Stimulated activated effector memory CD8-positive, alpha-beta T cell treated with anti-CD3 and anti-CD28 coated beads, Interleukin-12 subunit alpha, Interleukin-12 subunit beta, amount 100 ng/mL, for 72 hours (primary cell): ENCODE measurements around the gene PSMA8.
"Not testable (repeated sequence)": the region's sequence is repeated elsewhere in the genome, so short reads cannot be mapped to it uniquely, and the experiment has no call there.

Experiments
- ATAC-seq: fragments of 150-1000 bp; cut with Tn5 transposase; 2 replicates; pipeline ENCODE4 v1.10.0; 2021
- DNase-seq, 2 donors: peaks; one replicate each; pipeline ENCODE4 v3.0.0; 2021 to 2022; ENCODE audit warnings: low spot score in 2 of 2
- H3K27ac Mint-ChIP-seq: one replicate; pipeline ENCODE4 v1.8.0; 2022; ENCODE audit warnings: mild to moderate bottlenecking, mixed read lengths
- H3K36me3 Mint-ChIP-seq: one replicate; pipeline ENCODE4 v1.8.0; 2022; ENCODE audit warnings: mild to moderate bottlenecking, mixed read lengths
- H3K4me1 Mint-ChIP-seq: one replicate; pipeline ENCODE4 v1.8.0; 2022; ENCODE audit warnings: mixed read lengths
- H3K4me3 Mint-ChIP-seq: one replicate; pipeline ENCODE4 v1.8.0; 2022; ENCODE audit warnings: mild to moderate bottlenecking, mixed read lengths
- H3K9me3 Mint-ChIP-seq: one replicate; pipeline ENCODE4 v1.8.0; 2022; ENCODE audit warnings: mixed read lengths

The PSMA8 gene

DNA sequence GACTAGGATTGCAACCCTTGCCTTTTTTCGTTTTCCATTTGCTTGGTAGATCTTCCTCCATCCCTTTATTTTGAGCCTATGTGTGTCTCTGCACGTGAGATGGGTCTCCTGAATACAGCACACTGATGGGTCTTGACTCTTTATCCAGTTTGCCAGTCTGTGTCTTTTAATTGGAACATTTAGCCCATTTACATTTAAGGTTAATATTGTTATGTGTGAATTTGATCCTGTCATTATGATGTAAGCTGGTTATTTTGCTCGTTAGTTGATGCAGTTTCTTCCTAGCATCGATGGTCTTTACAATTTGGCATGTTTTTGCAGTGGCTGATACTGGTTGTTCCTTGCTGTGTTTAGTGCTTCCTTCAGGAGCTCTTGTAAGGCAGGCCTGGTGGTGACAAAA is 108.7 kb downstream of the PSMA8 start:
- peaks cover 16% of the 10 kb centered on the region for H3K9me3 Mint-ChIP-seq
- not testable (repeated sequence) for H3K36me3 Mint-ChIP-seq, DNase-seq, H3K4me3 Mint-ChIP-seq, H3K27ac Mint-ChIP-seq, ATAC-seq, H3K4me1 Mint-ChIP-seq
